GM18870 (cell line): Measurements from ENCODE around the gene LUC7L2.
"Not testable (repeated sequence)": the region's sequence is repeated elsewhere in the genome, so short reads cannot be mapped to it uniquely, and the experiment has no call there.

Experiments used
- ATAC-seq: cut with Tn5 transposase; IDR thresholded peaks from one replicate; pipeline ENCODE4 v1.9.1; 2021; ENCODE audit warnings: moderate library complexity; ENCODE audit not compliant: unreplicated experiment

Gene LUC7L2

GRCh38 chr7:139394540-139394939 lies 34.8 kb downstream of the LUC7L2 start:
- no peak for ATAC-seq

GRCh38 chr7:139396323-139396951 lies 36.7 kb downstream of the LUC7L2 start:
- no peak for ATAC-seq

- no peak for ATAC-seq
Observed at GRCh38 chr7:139397192-139397591, 37.5 kb downstream of the LUC7L2 start.

GRCh38 chr7:139403601-139404000 lies 43.9 kb downstream of the LUC7L2 start:
- no peak for ATAC-seq

- no peak for ATAC-seq
Observed at GRCh38 chr7:139407555-139407954, 47.9 kb downstream of the LUC7L2 start.

GRCh38 chr7:139414743-139415402 lies 55.2 kb downstream of the LUC7L2 start:
- ATAC-seq: not testable (repeated sequence)

GRCh38 chr7:139416405-139416804 lies 56.7 kb downstream of the LUC7L2 start:
- no peak for ATAC-seq

- ATAC-seq: no peak
Observed at GRCh38 chr7:139417478-139417877, 57.8 kb downstream of the LUC7L2 start.

GRCh38 chr7:139421123-139421522 lies 61.4 kb downstream of the LUC7L2 start:
- ATAC-seq: no peak

- no peak for ATAC-seq
Observed at GRCh38 chr7:139422126-139422525, 62.4 kb downstream of the LUC7L2 start.

GRCh38 chr7:139423091-139423490 lies 63.4 kb downstream of the LUC7L2 start:
- no peak for ATAC-seq

GRCh38 chr7:139424004-139424403 lies 64.3 kb downstream of the LUC7L2 start:
- no peak for ATAC-seq

GRCh38 chr7:139425701-139426100 lies 66.0 kb downstream of the LUC7L2 start:
- ATAC-seq: not testable (repeated sequence)

- ATAC-seq: no peak
Observed at GRCh38 chr7:139426258-139427028, 66.7 kb downstream of the LUC7L2 start.

- ATAC-seq: no peak
Observed at GRCh38 chr7:139427029-139427420, 67.3 kb downstream of the LUC7L2 start.

GRCh38 chr7:139427788-139428187 lies 68.1 kb downstream of the LUC7L2 start:
- no peak for ATAC-seq

GRCh38 chr7:139429735-139430134 lies 70.0 kb downstream of the LUC7L2 start:
- not testable (repeated sequence) for ATAC-seq

- ATAC-seq: no peak
Observed at GRCh38 chr7:139430443-139430842, 70.7 kb downstream of the LUC7L2 start.

GRCh38 chr7:139431010-139431409 lies 71.3 kb downstream of the LUC7L2 start:
- ATAC-seq: no peak

GRCh38 chr7:139431459-139431858 lies 71.8 kb downstream of the LUC7L2 start:
- ATAC-seq: no peak

GRCh38 chr7:139436806-139437205 lies 77.1 kb downstream of the LUC7L2 start:
- ATAC-seq: no peak

GRCh38 chr7:139439375-139439774 lies 79.7 kb downstream of the LUC7L2 start:
- ATAC-seq: no peak
